Adrenal gland (tissue), 12 donors: Measurements from ENCODE around the gene PPP2R2C. TPM values are rescaled to one million over a fixed set of nuclear protein-coding genes. Genes with fewer than 3 reads are reported as not detected.

Experiments used
- DNase-seq, 7 donors: peaks; one replicate each; pipeline ENCODE4 v3.0.0-alpha.2; 2019 to 2020
- H3K27ac ChIP-seq, 5 donors: fragments of 200-600 bp; sonication (generic) in 4 of 5; 1 replicate in 3 of 5; 2 replicates in 2 of 5; pipeline versions ENCODE4 v1.5.1 to v1.8.0; 2016 to 2020; ENCODE audit warnings: mild to moderate bottlenecking in 1 of 5
- H3K27me3 ChIP-seq: fragments of 200-600 bp; 2 replicates; pipeline ENCODE4 v1.8.0; 2021
- H3K36me3 ChIP-seq, 2 donors: fragments of 200-600 bp; replicated peaks in 1 of 2; 1 replicate in 1 of 2; 2 replicates in 1 of 2; pipeline versions ENCODE4 v1.5.1 to v1.8.0; 2018 to 2022
- H3K4me1 ChIP-seq, 2 donors: fragments of 200-600 bp; replicated peaks in 1 of 2; 1 replicate in 1 of 2; 2 replicates in 1 of 2; pipeline versions ENCODE4 v1.5.1 to v1.8.0; 2018 to 2021
- H3K4me3 ChIP-seq, 4 donors: fragments of 200-600 bp; sonication (generic) in 3 of 4; one replicate each; pipeline ENCODE4 v1.5.1; 2016 to 2018
- H3K9me3 ChIP-seq, 3 donors: fragments of 200-600 bp; sonication (generic) in 1 of 3; replicated peaks in 1 of 3; 1 replicate in 2 of 3; 2 replicates in 1 of 3; pipeline versions ENCODE4 v1.5.1 to v1.8.0; 2016 to 2021
- POLR2A ChIP-seq, 2 donors: fragments of 450-650 bp; IDR thresholded peaks; one replicate each; pipeline ENCODE4 v1.6.1; 2017; ENCODE audit warnings: antibody characterized with exemption in 2 of 2, mild to moderate bottlenecking in 2 of 2, moderate library complexity in 1 of 2
- whole genome bisulfite sequencing, 4 donors: extraction: QIAGEN DNeasy Blood & Tissue Kit in 2 of 4; methylation state at CpG; one replicate each; pipeline versions ENCODE4 v1.1.5 to v1.1.7; 2013 to 2017; 5-methylcytosine and 5-hydroxymethylcytosine counted together
- intact Hi-C, 2 donors: fragments of 100-400 bp; cut with DNase I; formaldehyde crosslinking; loops; one replicate each; pipeline versions ENCODE4 v1.14.1 to v1.15.0; 2022 to 2023
- polyA plus RNA-seq, 3 donors: library from polyadenylated mRNA; stranded (reverse); fragments of 200-250 nt in 2 of 3; fragments of 350-450 nt in 1 of 3; fragmentation: Illumina TruSeq in 1 of 3; extraction: RNeasy Lipid Tissue Mini Kit (QIAGEN cat#74804) in 1 of 3; gene quantifications; one replicate each; pipeline ENCODE4 v1.2.3, GENCODE V29; 2013 to 2014
- total RNA-seq, 9 donors: library from RNA; depleted of rRNA in 4 of 9; stranded (reverse); fragments of >200 nt in 4 of 9; fragments of 120-200 nt in 1 of 9; fragmentation: NEBNext Ultra II Directional in 1 of 9; extraction: Animal tissue kit (Norgen Biotek cat#: 25700) in 1 of 9; gene quantifications; one replicate each; pipeline versions ENCODE4 v1.1.0 to v1.2.4, GENCODE V29; 2013 to 2023
- TF ChIP-seq, protein P1 (sequence below), 6 experiments: fragments of 450-650 bp in 4 of 6; fragments of 200-600 bp in 2 of 6; sonication (generic) in 1 of 6; IDR thresholded peaks; 1 replicate in 5 of 6; 2 replicates in 1 of 6; pipeline versions ENCODE4 v1.5.1 to v1.8.0; 2016 to 2021; ENCODE audit warnings: antibody characterized with exemption in 6 of 6, mild to moderate bottlenecking in 2 of 6, moderate library complexity in 1 of 6
- donor health status: healthy with polysubstance abuse.
- donor health status: Bipolar disorder and iron deficiency.
- donor health status: DM: yes; HTN: yes; CAD: no.
- donor health status: DM: no; HTN: no; CAD: no.
- donor health status: DM: no; HTN: no; CAD: no.
- donor health status: DM: yes; HTN: yes; CAD: no.

PPP2R2C gene
- total and polyA plus RNA-seq, 12 donors, result 0.17 to 7.2 (median 2.0) TPM; not detected in 3

- H3K36me3 ChIP-seq, result no peaks in the 10 kb centered on the region
- H3K27me3 ChIP-seq, result peaks cover 10% of the 10 kb centered on the region
- TF ChIP-seq, protein P1, sequence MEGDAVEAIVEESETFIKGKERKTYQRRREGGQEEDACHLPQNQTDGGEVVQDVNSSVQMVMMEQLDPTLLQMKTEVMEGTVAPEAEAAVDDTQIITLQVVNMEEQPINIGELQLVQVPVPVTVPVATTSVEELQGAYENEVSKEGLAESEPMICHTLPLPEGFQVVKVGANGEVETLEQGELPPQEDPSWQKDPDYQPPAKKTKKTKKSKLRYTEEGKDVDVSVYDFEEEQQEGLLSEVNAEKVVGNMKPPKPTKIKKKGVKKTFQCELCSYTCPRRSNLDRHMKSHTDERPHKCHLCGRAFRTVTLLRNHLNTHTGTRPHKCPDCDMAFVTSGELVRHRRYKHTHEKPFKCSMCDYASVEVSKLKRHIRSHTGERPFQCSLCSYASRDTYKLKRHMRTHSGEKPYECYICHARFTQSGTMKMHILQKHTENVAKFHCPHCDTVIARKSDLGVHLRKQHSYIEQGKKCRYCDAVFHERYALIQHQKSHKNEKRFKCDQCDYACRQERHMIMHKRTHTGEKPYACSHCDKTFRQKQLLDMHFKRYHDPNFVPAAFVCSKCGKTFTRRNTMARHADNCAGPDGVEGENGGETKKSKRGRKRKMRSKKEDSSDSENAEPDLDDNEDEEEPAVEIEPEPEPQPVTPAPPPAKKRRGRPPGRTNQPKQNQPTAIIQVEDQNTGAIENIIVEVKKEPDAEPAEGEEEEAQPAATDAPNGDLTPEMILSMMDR (IDR thresholded peaks at IDR 0.05), result no peak
- TF ChIP-seq POLR2A (IDR thresholded peaks at IDR 0.05), result no peak
- no peaks in the 10 kb centered on the region for H3K9me3 ChIP-seq
- DNase-seq, result no peak
- H3K4me1 ChIP-seq, result no peaks in the 10 kb centered on the region
- no peak overlapping the region for H3K4me3 ChIP-seq
- H3K27ac ChIP-seq, result no peak overlapping the region
- WGBS, 4 donors, result 75 to 84% (median 77%) methylated on average over 9 to 13 of the region's 13 CpGs
- intact Hi-C loops, result no loop called here
Observed at GRCh38 chr4:6352031-6352692, 120.3 kb downstream of the PPP2R2C start.

GRCh38 chr4:6351246-6352000 lies 121.0 kb downstream of the PPP2R2C start:
- H3K27me3 ChIP-seq, result peaks cover 10% of the 10 kb centered on the region
- H3K4me1 ChIP-seq, result no peaks in the 10 kb centered on the region
- H3K9me3 ChIP-seq, result no peaks in the 10 kb centered on the region
- DNase-seq, result no peak
- H3K27ac ChIP-seq, result no peak overlapping the region
- TF ChIP-seq, protein P1 (IDR thresholded peaks at IDR 0.05), result no peak
- no peak for TF ChIP-seq POLR2A (IDR thresholded peaks at IDR 0.05)
- H3K4me3 ChIP-seq, result no peak overlapping the region
- intact Hi-C loops, result no loop called here
- no peaks in the 10 kb centered on the region for H3K36me3 ChIP-seq
- WGBS, 4 donors, result 89 to 91% (median 90%) methylated on average over 13 to 22 of the region's 22 CpGs

DNA sequence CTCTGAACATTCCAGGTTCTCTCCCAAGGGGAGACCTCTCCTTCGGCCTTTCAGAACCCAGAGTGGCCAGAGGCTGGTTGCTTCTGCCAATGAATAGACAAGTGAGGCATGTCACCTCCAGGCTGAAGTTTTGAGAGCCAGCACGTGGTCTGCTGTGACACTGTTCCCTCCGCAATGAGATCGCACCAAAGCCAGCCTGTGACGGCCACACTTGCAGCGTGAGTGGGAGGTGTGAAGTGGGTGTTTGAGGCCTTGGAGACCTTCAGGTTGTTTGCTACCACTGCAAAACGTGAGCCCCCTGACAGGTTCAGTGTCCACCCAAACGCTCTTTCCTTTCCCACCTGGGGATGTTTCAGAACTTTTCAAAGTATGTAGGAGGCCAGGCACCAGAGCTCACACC lies 121.8 kb downstream of the PPP2R2C start:
- Histone ChIP-seq H3K27ac (no peak overlapping the region), H3K27me3 (peaks cover 10% of the 10 kb centered on the region), H3K4me1 (no peaks in the 10 kb centered on the region), H3K36me3 (no peaks in the 10 kb centered on the region), H3K9me3 (no peaks in the 10 kb centered on the region), H3K4me3 (no peak overlapping the region)
- TF ChIP-seq, protein P1 (IDR thresholded peaks at IDR 0.05), result no peak
- no peak for TF ChIP-seq POLR2A (IDR thresholded peaks at IDR 0.05)
- intact Hi-C loops, result no loop called here
- whole genome bisulfite sequencing, 4 donors, result 72 to 77% (median 72%) methylated on average over 4 to 8 of the region's 8 CpGs
- no peak for DNase-seq

DNA sequence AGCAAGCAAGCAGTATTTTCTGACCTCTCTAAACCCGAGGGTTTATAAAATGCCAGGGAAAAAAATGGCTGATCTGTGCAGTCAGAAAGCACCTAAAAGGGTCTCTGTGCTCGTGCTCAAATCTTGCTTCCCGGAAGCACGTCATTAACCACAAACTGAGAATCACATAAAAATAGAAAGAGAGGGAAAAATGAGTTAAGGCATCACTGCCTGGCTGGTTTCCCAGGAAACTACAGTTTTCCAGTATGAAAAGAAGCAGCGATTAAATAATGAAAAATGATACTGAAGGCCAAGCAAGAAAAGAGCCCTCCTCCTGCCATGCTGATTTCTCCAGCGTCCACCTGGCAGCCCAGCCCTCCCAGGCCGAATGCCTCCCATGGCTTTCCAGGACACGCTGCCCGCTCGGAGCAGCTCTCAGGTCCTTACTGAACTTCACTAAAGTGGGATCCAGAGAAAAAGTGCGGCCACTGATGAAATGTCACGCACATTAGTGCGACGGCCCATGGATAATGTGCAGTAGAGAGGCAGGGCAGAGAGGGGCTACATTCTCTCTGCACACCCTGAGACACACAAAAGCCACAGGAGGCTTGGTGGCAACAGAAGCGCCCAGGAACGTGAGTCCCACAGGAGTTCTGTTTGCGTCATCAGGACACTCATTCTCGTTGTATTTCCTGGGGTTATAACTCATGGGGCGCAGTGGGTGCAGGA lies 122.4 kb downstream of the PPP2R2C start:
- Histone ChIP-seq H3K27ac (no peak overlapping the region), H3K4me3 (no peak overlapping the region), H3K36me3 (no peaks in the 10 kb centered on the region), H3K9me3 (no peaks in the 10 kb centered on the region), H3K4me1 (no peaks in the 10 kb centered on the region), H3K27me3 (peaks cover 10% of the 10 kb centered on the region)
- WGBS, 4 donors, result 66 to 73% (median 69%) methylated on average over 19 of the region's 19 CpGs
- TF ChIP-seq, protein P1 (IDR thresholded peaks at IDR 0.05), result no peak
- no peak for TF ChIP-seq POLR2A (IDR thresholded peaks at IDR 0.05)
- DNase-seq, result no peak
- intact Hi-C loops, result no loop called here
